Effector memory CD8-positive, alpha-beta T cell (primary cell): ENCODE data around the gene TTLL11.
"Not testable (repeated sequence)": the region's sequence is repeated elsewhere in the genome, so short reads cannot be mapped to it uniquely, and the experiment has no call there.

Experiments used
- ATAC-seq: fragments of 150-1000 bp; cut with Tn5 transposase; replicated peaks from 2 replicates; pipeline ENCODE4 v1.10.0; 2021; ENCODE audit warnings: mild to moderate bottlenecking, moderate library complexity
- DNase-seq, 3 experiments: peaks; one replicate each; pipeline ENCODE4 v3.0.0; 2021
- H3K27ac Mint-ChIP-seq, 2 donors: one replicate each; pipeline ENCODE4 v1.8.0; 2022; ENCODE audit warnings: mild to moderate bottlenecking in 2 of 2, mixed read lengths in 2 of 2, moderate library complexity in 2 of 2
- H3K27me3 Mint-ChIP-seq, 2 donors: one replicate each; pipeline ENCODE4 v1.8.0; 2022; ENCODE audit warnings: mixed read lengths in 2 of 2
- H3K36me3 Mint-ChIP-seq: one replicate; pipeline ENCODE4 v1.8.0; 2022; ENCODE audit warnings: mild to moderate bottlenecking, moderate library complexity, mixed read lengths; ENCODE audit not compliant: insufficient read depth
- H3K4me1 Mint-ChIP-seq, 2 donors: one replicate each; pipeline ENCODE4 v1.8.0; 2022; ENCODE audit warnings: low read depth in 2 of 2, mixed read lengths in 2 of 2
- H3K4me3 Mint-ChIP-seq, 2 donors: one replicate each; pipeline ENCODE4 v1.8.0; 2022; ENCODE audit warnings: mild to moderate bottlenecking in 2 of 2, mixed read lengths in 2 of 2, moderate library complexity in 2 of 2
- H3K9me3 Mint-ChIP-seq, 2 donors: one replicate each; pipeline ENCODE4 v1.8.0; 2022; ENCODE audit warnings: mixed read lengths in 2 of 2

The TTLL11 gene

DNA sequence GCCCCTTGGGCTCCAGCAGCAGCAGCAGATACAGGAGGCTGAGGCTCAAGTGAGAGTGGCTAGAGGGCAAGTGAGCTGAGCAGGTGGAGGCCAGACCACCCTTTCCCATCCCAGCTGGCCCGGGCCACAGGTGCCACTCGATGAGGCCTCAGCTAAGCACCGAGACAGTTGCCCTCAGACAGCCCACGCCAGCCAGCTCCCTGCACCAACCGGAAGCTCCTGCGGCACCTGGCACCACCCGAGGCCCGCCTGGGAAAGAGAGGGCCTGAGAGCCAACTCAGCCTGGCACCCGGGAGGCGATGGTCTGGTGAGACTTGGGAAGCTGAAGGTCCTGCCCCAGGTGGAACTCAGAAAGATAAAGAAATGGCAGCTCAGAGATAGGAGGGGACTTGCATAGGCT is 28.3 kb upstream of the TTLL11 start:
- H3K27me3 Mint-ChIP-seq = peaks cover 24 to 26% of the 10 kb centered on the region in 2 donors
- H3K27ac Mint-ChIP-seq = no peak overlapping the region

DNA sequence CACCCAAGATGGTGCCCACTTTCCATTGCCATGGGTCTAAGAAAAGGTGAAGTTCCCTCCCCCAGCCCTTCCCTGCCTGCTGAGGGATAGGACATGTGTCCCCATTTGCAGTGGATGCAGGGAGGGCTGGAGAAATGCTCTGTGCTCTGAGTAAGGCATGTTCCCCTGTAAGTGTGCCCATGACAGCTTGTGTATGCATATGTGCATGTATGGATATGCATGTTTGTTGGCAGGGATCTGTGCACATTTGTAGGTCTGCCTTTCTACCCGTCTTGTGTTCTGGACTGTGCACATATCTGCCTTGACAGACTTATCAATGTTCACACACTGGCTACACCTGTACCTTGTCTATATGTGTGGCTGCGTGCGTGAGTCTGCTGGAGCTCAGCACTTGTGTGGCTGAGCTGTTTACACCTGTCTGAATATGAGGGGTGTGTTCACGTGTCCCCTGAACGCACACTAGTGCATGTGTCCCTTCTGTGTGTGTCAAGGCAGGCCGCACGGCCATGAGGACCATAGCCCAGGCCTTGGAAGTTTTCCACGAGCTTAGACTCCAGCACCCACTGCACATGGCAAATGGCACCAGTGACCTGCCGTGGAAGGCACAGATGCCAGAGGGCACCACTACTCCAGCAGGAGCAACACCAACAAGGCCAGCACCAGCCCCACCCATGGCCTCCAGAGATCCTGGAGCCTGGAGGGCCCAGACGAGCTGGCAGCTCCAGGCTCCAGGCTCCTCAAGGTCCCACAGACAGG is 27.4 kb upstream of the TTLL11 start:
- no peak for DNase-seq
- H3K4me1 Mint-ChIP-seq = peaks cover 6 to 12% of the 10 kb centered on the region in 2 donors
- ATAC-seq = no peak
- H3K36me3 Mint-ChIP-seq = no peaks in the 10 kb centered on the region
- no peak overlapping the region for H3K4me3 Mint-ChIP-seq
- no peak overlapping the region for H3K27ac Mint-ChIP-seq
- no peaks in the 10 kb centered on the region for H3K9me3 Mint-ChIP-seq
- H3K27me3 Mint-ChIP-seq = peaks cover 15 to 26% of the 10 kb centered on the region in 2 donors

More for the DNA sequence above, 28.3 kb upstream of the TTLL11 start:
- H3K4me3 Mint-ChIP-seq = no peak overlapping the region
- peaks cover 9 to 20% of the 10 kb centered on the region in 2 donors for H3K4me1 Mint-ChIP-seq
- no peaks in the 10 kb centered on the region for H3K36me3 Mint-ChIP-seq
- no peaks in the 10 kb centered on the region for H3K9me3 Mint-ChIP-seq
- ATAC-seq (no peak), DNase-seq (no peak)

DNA sequence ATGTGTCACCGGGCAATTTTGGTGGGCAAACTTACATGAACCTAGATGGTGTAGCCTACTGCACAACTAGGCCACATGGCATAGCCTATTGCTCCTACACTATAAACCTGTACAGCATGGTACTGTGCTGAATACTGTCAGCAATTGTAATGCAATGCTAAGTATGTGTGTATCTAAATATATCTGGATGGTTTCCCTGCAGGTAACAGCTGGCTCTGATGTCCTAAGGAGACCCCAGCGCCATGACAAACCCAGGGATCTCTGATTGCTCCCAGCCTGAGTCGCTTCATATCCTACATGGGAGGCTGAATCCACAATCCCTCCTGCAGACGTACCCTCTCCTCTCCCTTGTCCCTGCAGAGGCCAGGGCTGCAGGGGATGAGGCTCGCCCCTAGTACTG is 26.6 kb upstream of the TTLL11 start:
- ATAC-seq = no peak
- H3K4me3 Mint-ChIP-seq = no peak overlapping the region
- no peak overlapping the region for H3K27ac Mint-ChIP-seq
- peaks cover 0 to 7% of the 10 kb centered on the region in 2 donors for H3K4me1 Mint-ChIP-seq
- H3K27me3 Mint-ChIP-seq = peaks cover 7 to 23% of the 10 kb centered on the region in 2 donors
- no peak for DNase-seq
- no peaks in the 10 kb centered on the region for H3K9me3 Mint-ChIP-seq
- H3K36me3 Mint-ChIP-seq = no peaks in the 10 kb centered on the region

DNA sequence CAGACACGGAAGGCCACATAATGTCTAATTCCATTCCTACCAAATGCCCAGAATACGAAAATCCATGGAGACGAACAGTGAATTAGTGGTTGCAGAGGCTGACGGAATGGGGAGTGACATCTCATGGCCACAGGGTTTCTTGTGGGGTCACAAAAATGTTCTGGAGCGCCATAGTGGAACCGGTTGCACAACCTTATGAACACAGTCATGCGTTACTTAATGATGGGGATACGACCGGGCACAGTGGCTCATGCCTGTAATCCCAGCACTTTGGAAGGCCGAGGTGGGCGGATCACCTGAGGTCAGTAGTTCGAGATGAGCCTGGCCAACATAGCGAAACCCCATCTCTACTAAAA is 26.0 kb upstream of the TTLL11 start:
- no peaks in the 10 kb centered on the region for H3K36me3 Mint-ChIP-seq
- H3K4me1 Mint-ChIP-seq = peaks cover 0 to 7% of the 10 kb centered on the region in 2 donors
- DNase-seq (no peak), ATAC-seq (no peak)
- peaks cover 2 to 18% of the 10 kb centered on the region in 2 donors for H3K27me3 Mint-ChIP-seq
- H3K27ac Mint-ChIP-seq = no peak overlapping the region
- H3K9me3 Mint-ChIP-seq = no peaks in the 10 kb centered on the region
- no peak overlapping the region for H3K4me3 Mint-ChIP-seq

DNA sequence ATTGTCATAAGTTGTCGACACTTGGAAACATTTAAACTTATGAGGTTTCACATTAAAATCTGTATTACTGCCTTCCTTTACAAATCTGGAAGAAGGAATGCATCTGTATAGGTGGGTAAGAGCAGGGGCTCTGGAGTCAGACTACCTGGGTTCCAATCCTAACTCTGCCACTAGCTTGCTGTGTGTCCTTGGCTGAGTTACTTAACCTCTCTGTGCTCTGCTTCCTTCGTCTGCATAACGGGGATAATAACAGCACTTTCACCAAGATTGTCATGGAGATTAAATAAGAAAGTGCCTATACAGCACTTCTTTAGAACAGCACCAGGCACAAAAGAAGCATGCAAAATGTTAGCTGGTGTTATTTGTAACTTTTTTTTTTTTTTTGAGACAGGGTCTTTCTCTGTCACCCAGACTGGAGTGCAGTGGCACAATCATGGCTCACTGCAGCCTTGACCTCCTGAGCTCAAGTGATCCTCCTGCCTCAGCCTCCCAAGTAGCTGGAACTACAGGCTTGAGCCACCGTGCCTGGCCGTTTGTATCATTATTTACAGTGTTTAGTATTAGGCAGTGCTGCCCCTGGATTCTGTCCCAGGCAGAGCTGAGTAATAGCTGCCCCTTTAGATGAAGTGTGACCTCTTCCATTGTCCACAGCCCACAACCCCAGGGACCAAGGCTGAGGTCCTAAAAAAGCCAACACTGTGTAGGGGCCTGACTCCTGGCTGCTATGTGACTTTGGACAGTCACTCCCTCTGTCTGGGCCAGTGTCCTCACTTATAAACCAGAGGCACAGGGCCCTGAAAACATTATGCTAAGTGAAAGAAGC is 25.4 kb upstream of the TTLL11 start:
- H3K9me3 Mint-ChIP-seq = no peaks in the 10 kb centered on the region
- ATAC-seq = no peak

DNA sequence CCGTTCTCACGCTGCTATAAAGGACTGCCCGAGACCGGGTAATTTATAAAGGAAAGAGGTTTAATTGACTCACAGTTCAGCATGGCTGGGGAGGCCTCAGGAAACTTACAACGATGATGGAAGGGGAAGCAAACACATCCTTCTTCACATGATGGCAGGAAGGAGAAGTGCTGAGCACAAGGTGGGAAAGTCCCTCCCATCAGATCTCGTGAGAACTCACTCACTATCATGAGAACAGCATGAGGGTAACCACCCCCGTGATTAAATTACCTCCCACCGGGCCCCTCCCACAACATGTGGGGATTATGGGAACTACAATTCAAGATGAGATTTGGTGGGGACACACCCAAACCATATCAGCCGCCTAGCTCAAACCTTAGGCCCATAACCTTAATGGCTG is 24.1 kb upstream of the TTLL11 start:
- ATAC-seq, H3K36me3 Mint-ChIP-seq, DNase-seq, H3K4me3 Mint-ChIP-seq, H3K9me3 Mint-ChIP-seq, H3K4me1 Mint-ChIP-seq, H3K27ac Mint-ChIP-seq: not testable (repeated sequence)
- peaks cover 15 to 30% of the 10 kb centered on the region in 2 donors for H3K27me3 Mint-ChIP-seq

More for the DNA sequence above, 25.4 kb upstream of the TTLL11 start:
- H3K4me1 Mint-ChIP-seq = peaks cover 0 to 7% of the 10 kb centered on the region in 2 donors
- DNase-seq = no peak
- H3K27me3 Mint-ChIP-seq = peaks cover 2 to 17% of the 10 kb centered on the region in 2 donors
- no peak overlapping the region for H3K4me3 Mint-ChIP-seq
- no peaks in the 10 kb centered on the region for H3K36me3 Mint-ChIP-seq
- H3K27ac Mint-ChIP-seq = no peak overlapping the region

DNA sequence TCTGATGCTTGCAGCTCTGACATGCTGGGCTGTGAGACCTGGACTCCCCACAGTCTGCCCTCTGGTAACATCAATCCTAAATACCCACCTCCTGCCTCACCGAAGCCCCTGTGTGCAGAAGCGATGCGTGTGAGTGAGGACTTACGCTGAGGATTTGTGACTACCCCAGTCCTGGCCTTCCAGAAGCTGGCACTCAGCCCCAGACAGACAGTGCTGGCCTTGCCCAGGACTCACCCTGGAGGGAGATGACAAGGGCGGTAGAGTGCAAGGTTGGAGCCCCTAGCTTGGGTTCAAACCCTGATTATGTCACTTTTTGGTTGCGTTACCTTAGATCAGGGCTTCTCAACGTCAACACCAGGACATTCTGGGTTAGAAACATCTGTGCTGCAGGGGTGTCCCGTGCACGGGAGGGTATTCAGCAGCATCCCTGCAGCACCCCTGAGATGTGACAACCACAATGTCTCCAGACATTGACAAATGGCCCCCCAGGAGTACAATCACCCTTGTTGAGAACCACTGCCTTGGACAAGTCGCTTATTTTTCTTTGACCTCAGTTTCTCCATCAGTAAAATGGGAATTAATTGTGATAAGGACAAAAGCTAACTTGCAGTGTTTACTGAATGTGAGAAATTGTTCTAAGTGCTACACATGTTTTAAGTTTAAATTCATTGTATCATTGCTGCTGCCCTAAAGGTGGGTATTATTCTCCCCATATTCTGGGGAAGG is 23.5 kb upstream of the TTLL11 start:
- Mint-ChIP-seq H3K27me3 (peaks cover 17 to 34% of the 10 kb centered on the region in 2 donors), H3K9me3 (no peaks in the 10 kb centered on the region), H3K27ac (no peak overlapping the region), H3K36me3 (no peaks in the 10 kb centered on the region), H3K4me3 (no peak overlapping the region), H3K4me1 (peaks cover 0 to 1% of the 10 kb centered on the region in 2 donors)
- DNase-seq (no peak), ATAC-seq (no peak)

DNA sequence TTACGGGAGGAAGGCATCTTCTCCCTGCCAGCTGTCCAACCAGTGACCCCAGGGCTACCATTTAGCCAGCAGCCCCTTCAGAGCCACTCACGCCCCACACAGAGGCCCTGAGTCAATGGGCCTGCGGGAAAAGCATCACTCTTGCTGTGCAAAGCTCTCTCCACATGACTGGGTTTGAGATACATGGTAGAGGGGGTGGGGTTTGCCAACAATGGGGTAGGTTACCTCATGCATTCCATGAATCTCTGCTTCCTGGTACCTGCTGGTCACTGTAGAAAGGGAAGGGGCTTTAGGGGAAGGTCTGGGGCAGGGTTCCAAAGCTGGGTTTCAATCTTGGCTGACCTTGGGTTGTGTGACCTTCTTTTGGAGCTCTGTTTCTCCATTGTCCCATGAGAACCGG is 22.9 kb upstream of the TTLL11 start:
- Mint-ChIP-seq H3K36me3 (no peaks in the 10 kb centered on the region), H3K9me3 (no peaks in the 10 kb centered on the region), H3K27ac (no peak overlapping the region), H3K27me3 (peaks cover 17 to 34% of the 10 kb centered on the region in 2 donors), H3K4me3 (no peak overlapping the region), H3K4me1 (peaks cover 0 to 1% of the 10 kb centered on the region in 2 donors)
- no peak for ATAC-seq
- no peak for DNase-seq

DNA sequence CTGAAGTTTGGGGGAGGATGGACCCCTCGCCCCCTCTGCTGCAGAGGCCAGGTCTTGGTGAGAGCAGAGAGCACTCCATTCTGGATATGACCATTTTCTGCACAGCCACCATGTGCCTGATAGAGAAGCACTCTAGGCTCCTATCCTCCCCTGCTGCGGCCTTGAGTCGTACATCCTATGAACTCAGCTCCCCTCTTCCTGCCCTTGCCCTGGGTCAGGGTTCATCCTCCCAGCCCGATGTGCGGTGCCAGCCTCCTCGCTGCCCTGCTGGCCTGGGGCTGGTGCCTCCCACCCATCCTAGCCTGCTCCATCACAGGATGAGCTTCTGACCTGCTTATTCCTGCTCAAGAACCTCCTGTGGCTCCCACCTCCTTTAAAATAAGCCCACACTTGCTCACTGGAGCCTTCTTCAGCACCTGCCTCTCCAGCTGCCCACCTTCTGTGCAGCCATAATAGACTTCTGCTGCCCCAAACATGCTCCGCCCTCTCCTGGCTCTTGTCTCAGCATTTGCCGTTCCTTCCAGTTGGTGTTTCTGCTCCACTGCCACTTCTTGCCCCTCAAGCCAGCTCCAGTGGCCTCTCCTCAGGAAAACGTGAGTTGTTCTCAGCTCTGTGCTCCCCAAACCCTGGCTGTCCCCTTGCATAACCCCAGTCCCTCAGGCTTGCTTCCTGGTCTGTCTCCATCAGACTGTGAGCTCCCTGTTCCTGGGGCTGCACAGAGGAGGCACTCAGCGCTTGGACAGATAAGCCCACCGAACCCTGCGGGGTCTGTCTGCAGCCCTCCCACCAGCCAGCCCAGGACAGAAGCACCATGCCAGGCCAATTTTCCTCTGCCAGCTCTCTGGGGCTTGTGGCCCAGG is 22.3 kb upstream of the TTLL11 start:
- Mint-ChIP-seq H3K27me3 (peaks cover 17 to 34% of the 10 kb centered on the region in 2 donors), H3K36me3 (no peaks in the 10 kb centered on the region), H3K27ac (no peak overlapping the region), H3K9me3 (no peaks in the 10 kb centered on the region), H3K4me1 (peaks cover 0 to 1% of the 10 kb centered on the region in 2 donors), H3K4me3 (no peak overlapping the region)
- DNase-seq (no peak), ATAC-seq (no peak)

DNA sequence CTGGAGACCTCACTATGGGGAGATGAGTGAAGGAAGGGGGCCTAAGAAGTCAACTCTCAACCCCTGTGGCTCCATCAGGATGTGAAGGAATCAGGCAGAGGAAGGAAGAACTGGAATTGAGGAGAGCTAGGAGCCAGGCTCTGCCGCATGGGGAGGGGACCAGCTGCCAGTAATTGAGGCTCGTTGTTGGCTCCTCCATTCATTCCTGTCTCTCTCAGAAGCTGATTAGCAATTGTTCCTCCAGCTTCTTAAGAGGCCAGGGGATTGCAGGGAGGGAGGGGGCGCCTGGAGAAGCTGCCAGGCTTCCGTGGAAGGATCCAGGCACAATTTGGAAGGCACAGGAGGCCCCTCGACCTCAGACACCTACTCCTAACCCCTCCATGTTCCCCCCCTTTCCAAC is 20.5 kb upstream of the TTLL11 start:
- DNase-seq = no peak
- H3K27ac Mint-ChIP-seq = no peak overlapping the region
- no peak for ATAC-seq
- peaks cover 0 to 1% of the 10 kb centered on the region in 2 donors for H3K4me1 Mint-ChIP-seq
- H3K9me3 Mint-ChIP-seq = no peaks in the 10 kb centered on the region
- no peak overlapping the region for H3K4me3 Mint-ChIP-seq
- no peaks in the 10 kb centered on the region for H3K36me3 Mint-ChIP-seq
- peaks cover 17 to 34% of the 10 kb centered on the region in 2 donors for H3K27me3 Mint-ChIP-seq

DNA sequence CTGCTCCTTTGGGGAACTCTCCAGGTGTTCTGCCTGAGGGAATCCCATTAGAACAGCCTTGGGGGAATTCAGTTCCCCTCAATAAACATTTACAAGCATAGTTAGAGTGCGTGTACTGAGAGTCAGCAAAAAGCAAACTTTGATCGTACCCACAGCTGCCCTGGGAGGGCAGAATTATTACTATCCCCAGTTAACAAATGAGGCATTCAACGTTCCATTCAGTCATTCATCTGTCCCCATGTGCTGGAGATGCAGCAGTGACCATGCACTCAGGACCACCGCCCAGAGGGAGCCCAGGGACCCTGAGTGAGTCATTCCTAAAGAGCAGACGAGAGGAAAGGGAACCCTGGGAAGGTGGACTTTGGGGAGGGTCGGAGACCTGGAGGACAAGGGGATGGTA is 19.1 kb upstream of the TTLL11 start:
- Mint-ChIP-seq H3K36me3 (no peaks in the 10 kb centered on the region), H3K27me3 (peaks cover 17 to 34% of the 10 kb centered on the region in 2 donors), H3K4me3 (no peak overlapping the region), H3K27ac (peak overlapping the region in 1 of 2 donors; percentile 80), H3K9me3 (no peaks in the 10 kb centered on the region), H3K4me1 (peaks cover 0 to 1% of the 10 kb centered on the region in 2 donors)
- no peak for ATAC-seq
- no peak for DNase-seq

DNA sequence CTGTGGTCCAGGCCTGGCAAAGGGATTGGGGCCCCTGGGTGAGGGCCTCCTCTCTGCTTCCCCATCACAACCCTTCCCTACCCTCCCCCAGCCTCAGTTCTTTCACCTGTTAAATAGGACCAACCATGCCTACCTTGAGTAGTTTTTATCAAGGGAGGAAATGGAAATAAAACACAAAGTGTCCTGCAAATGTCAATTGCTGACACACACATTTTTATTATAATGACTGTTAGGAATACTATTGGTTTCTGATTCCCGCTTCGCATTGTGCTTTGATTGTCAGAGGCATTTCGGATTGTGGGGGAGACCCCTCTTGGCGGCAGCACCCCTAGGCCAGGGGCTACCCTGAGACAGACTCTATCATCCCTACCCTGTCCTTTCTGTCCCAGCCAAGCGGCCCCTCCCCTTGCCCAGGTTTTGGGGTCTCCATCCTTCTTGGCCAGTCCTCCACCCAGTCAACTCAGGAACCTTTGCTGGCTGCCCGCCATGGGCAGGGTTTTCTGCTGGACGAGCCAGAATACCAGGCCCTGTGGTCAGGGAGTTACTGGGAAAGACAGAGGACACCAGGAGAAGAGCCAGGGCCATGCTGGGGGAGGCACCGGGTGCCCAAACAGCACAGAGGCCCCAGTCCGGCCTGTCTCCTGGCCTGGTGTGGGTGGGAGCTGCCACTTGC is 18.4 kb upstream of the TTLL11 start:
- no peaks in the 10 kb centered on the region for H3K9me3 Mint-ChIP-seq
- peak overlapping the region in 1 of 2 donors; percentile 80 for H3K27ac Mint-ChIP-seq
- ATAC-seq (no peak), DNase-seq (no peak)
- H3K27me3 Mint-ChIP-seq = peaks cover 17 to 34% of the 10 kb centered on the region in 2 donors
- H3K4me1 Mint-ChIP-seq = peaks cover 0 to 1% of the 10 kb centered on the region in 2 donors
- H3K4me3 Mint-ChIP-seq = no peak overlapping the region
- H3K36me3 Mint-ChIP-seq = no peaks in the 10 kb centered on the region
